HUDEP-2 (cell line): Measurements from ENCODE around the gene OR51S1.
"Not testable (repeated sequence)": the region's sequence is repeated elsewhere in the genome, so short reads cannot be mapped to it uniquely, and the experiment has no call there.

Experiments used
- DNase-seq, 76 experiments: peaks; one replicate each; lab custom pipeline; 2025; ENCODE audit not compliant: unreplicated experiment in 76 of 76; lab: John Stamatoyannopoulos, UW

The OR51S1 gene

GRCh38 chr11:4809246-4809645 is 39.8 kb downstream of the OR51S1 start:
- no peak for DNase-seq

GRCh38 chr11:4808476-4808875 is 40.5 kb downstream of the OR51S1 start:
- DNase-seq = no peak

GRCh38 chr11:4804280-4804679 is 44.7 kb downstream of the OR51S1 start, which contains the start of gene OR52R1:
OR52R1 (minus strand) TSS chr11:4804380; CDS start chr11:4804380, 0 bp downstream.
- no peak for DNase-seq

GRCh38 chr11:4801316-4801715 is 47.7 kb downstream of the OR51S1 start:
- not testable (repeated sequence) for DNase-seq

GRCh38 chr11:4798427-4799183 is 50.4 kb downstream of the OR51S1 start:
- DNase-seq = no peak
